ENCODE measurements around the gene COPS4.

DNA sequence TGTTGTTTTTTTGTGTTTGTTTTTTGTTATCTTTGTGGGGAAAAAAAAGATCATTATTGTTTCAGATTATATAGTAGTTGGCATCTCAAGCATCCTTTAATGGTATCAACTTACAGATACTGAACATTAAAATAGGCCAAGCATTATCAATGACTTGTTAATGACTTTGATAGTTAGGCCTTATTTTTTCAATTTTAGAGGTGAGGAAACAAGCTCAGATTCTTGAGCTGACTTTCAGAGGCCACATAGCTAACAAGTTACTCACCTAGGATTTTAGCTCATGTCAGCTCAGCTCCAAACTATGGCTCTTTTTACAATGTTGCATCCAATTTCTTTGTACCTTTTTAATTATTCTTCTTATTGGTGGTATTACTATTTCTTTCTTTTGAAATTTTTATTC, 80.0 kb downstream of the COPS4 start:
- TF ChIP-seq POLR2AphosphoS5 (IDR thresholded peaks at IDR 0.05; ENCODE audit: low read depth, low read length) (no peak), TAF1 (IDR thresholded peaks at IDR 0.05; ENCODE audit: borderline replicate concordance, insufficient read depth, low read length) (no peak), SIN3A (IDR thresholded peaks at IDR 0.05; ENCODE audit: borderline replicate concordance, insufficient read depth, low read length) (no peak), REST (IDR thresholded peaks at IDR 0.05; ENCODE audit: insufficient read depth in 1 of 2, low read depth in 2 of 2, low read length in 2 of 2) (no peak)
